CD14-positive monocyte (primary cell): ENCODE results near the gene PLEKHM3. TPM values are rescaled to one million over a fixed set of nuclear protein-coding genes. Genes with fewer than 3 reads are reported as not detected.

ENCODE experiments used
- DNase-seq, 3 donors: peaks; one replicate each; pipeline ENCODE4 v3.0.0-alpha.2; 2011 to 2022
- H2AFZ ChIP-seq: 2 replicates; pipeline ENCODE4 v1.6.0; 2012; ENCODE audit warnings: mild to moderate bottlenecking, low read depth, low read length, inconsistent platforms; ENCODE audit not compliant: insufficient read depth, poor library complexity, severe bottlenecking
- H3K27ac ChIP-seq, 2 donors: 1 replicate in 1 of 2; 2 replicates in 1 of 2; pipeline ENCODE4 v1.5.1; 2012 to 2013; ENCODE audit warnings: low read length in 2 of 2, control low read depth in 1 of 2, inconsistent platforms in 1 of 2, low read depth in 1 of 2, mild to moderate bottlenecking in 1 of 2
- H3K27me3 ChIP-seq, 2 donors: one replicate each; pipeline versions ENCODE4 v1.6.0 to v1.6.1; 2011 to 2013; ENCODE audit warnings: low read length in 2 of 2; ENCODE audit not compliant: control insufficient read depth in 2 of 2, insufficient read depth in 2 of 2
- H3K36me3 ChIP-seq, 2 donors: replicated peaks in 1 of 2; 1 replicate in 1 of 2; 2 replicates in 1 of 2; pipeline versions ENCODE4 v1.5.1 to v1.6.1; 2012 to 2013; ENCODE audit warnings: low read length in 2 of 2, control low read depth in 1 of 2, inconsistent platforms in 1 of 2, mild to moderate bottlenecking in 1 of 2; ENCODE audit not compliant: insufficient read depth in 2 of 2, control insufficient read depth in 1 of 2
- H3K4me1 ChIP-seq, 2 donors: 1 replicate in 1 of 2; 2 replicates in 1 of 2; pipeline versions ENCODE4 v1.5.1 to v1.6.1; 2012 to 2013; ENCODE audit warnings: low read length in 2 of 2, control low read depth in 1 of 2, inconsistent platforms in 1 of 2, mild to moderate bottlenecking in 1 of 2, moderate library complexity in 1 of 2; ENCODE audit not compliant: insufficient read depth in 2 of 2, control insufficient read depth in 1 of 2
- H3K4me2 ChIP-seq: replicated peaks from 2 replicates; pipeline ENCODE3; 2012; ENCODE audit warnings: low read length, moderate library complexity, mild to moderate bottlenecking; ENCODE audit not compliant: poor library complexity, severe bottlenecking; ENCODE audit errors: extremely low read depth
- H3K4me3 ChIP-seq, 3 experiments: fragments of 200-600 bp in 1 of 3; sonication (generic) in 1 of 3; replicated peaks in 1 of 3; 1 replicate in 2 of 3; 2 replicates in 1 of 3; pipeline ENCODE4 v1.5.1; 2011 to 2013; ENCODE audit warnings: low read length in 3 of 3, mild to moderate bottlenecking in 3 of 3, control low read depth in 2 of 3, low read depth in 2 of 3, inconsistent platforms in 1 of 3, moderate library complexity in 1 of 3
- H3K79me2 ChIP-seq: 2 replicates; pipeline ENCODE4 v1.6.0; 2012; ENCODE audit warnings: mild to moderate bottlenecking, control low read depth, inconsistent platforms, low read length, moderate library complexity; ENCODE audit not compliant: insufficient read depth
- H3K9ac ChIP-seq: 2 replicates; pipeline ENCODE4 v1.6.0; 2017; ENCODE audit warnings: low read length, mild to moderate bottlenecking; ENCODE audit not compliant: insufficient read depth, poor library complexity, severe bottlenecking
- H3K9me3 ChIP-seq, 2 donors: replicated peaks in 1 of 2; 1 replicate in 1 of 2; 2 replicates in 1 of 2; pipeline versions ENCODE4 v1.5.1 to v1.6.1; 2012 to 2013; ENCODE audit warnings: low read length in 2 of 2, control low read depth in 1 of 2; ENCODE audit not compliant: control insufficient read depth in 1 of 2, insufficient read depth in 1 of 2
- H4K20me1 ChIP-seq: 2 replicates; pipeline ENCODE4 v1.6.0; 2012; ENCODE audit warnings: mild to moderate bottlenecking, low read length, control low read depth, moderate library complexity; ENCODE audit not compliant: insufficient read depth
- H3K27ac Mint-ChIP-seq, 7 donors: one replicate each; pipeline ENCODE4 v1.8.0; 2020; ENCODE audit warnings: mild to moderate bottlenecking in 7 of 7, mixed read lengths in 7 of 7, moderate library complexity in 6 of 7, inconsistent platforms in 2 of 7
- H3K27me3 Mint-ChIP-seq, 3 donors: one replicate each; pipeline ENCODE4 v1.8.0; 2021 to 2022; ENCODE audit warnings: low read depth in 3 of 3, mild to moderate bottlenecking in 3 of 3, mixed read lengths in 3 of 3, moderate library complexity in 3 of 3, inconsistent platforms in 1 of 3
- H3K36me3 Mint-ChIP-seq, 2 donors: one replicate each; pipeline ENCODE4 v1.8.0; 2020; ENCODE audit warnings: mixed read lengths in 2 of 2, inconsistent platforms in 1 of 2, mild to moderate bottlenecking in 1 of 2
- H3K4me1 Mint-ChIP-seq: one replicate; pipeline ENCODE4 v1.8.0; 2020; ENCODE audit warnings: mild to moderate bottlenecking, mixed read lengths
- H3K4me3 Mint-ChIP-seq, 2 donors: one replicate each; pipeline ENCODE4 v1.8.0; 2020; ENCODE audit warnings: mild to moderate bottlenecking in 2 of 2, mixed read lengths in 2 of 2, moderate library complexity in 1 of 2
- H3K9me3 Mint-ChIP-seq, 7 donors: one replicate each; pipeline ENCODE4 v1.8.0; 2020 to 2022; ENCODE audit warnings: mixed read lengths in 7 of 7, mild to moderate bottlenecking in 6 of 7, moderate library complexity in 6 of 7, inconsistent platforms in 2 of 7
- CTCF ChIP-seq: fragments of 200-600 bp; IDR thresholded peaks from one replicate; pipeline ENCODE4 v1.8.0; 2022; ENCODE audit warnings: antibody characterized with exemption, mild to moderate bottlenecking
- WGBS: methylation state at CpG from one replicate; pipeline ENCODE4 v1.1.5; 2013; ENCODE audit warnings: missing lambda C conversion rate; ENCODE audit not compliant: insufficient coverage; 5-methylcytosine and 5-hydroxymethylcytosine counted together
- intact Hi-C, 2 donors: fragments of 100-400 bp; cut with micrococcal nuclease; formaldehyde crosslinking; loops; one replicate each; pipeline versions ENCODE4 v1.15.0 to v1.15.1; 2023
- polyA plus RNA-seq, 3 donors: library from polyadenylated mRNA; depleted of rRNA in 1 of 3; unstranded in 2 of 3; stranded (reverse) in 1 of 3; fragments of 300-500 nt in 2 of 3; fragments of >200 nt in 1 of 3; fragmentation: Illumina TruSeq in 2 of 3; gene quantifications; 1 replicate in 2 of 3; 2 replicates in 1 of 3; pipeline ENCODE4 v1.2.3, GENCODE V29; 2012 to 2021

Gene PLEKHM3
- polyA plus RNA-seq, 3 donors, result 3.0 to 8.0 (median 3.0) TPM

GRCh38 chr2:207967121-207967520 lies 58.2 kb downstream of the PLEKHM3 start:
- TF ChIP-seq CTCF, result no peak
- Mint-ChIP-seq H3K36me3 (peaks cover 23 to 35% of the 10 kb centered on the region in 2 donors), H3K9me3 (peaks cover 9 to 14% (median 12%) of the 10 kb centered on the region in 7 donors), H3K4me1 (peaks cover 15% of the 10 kb centered on the region), H3K4me3 (no peak overlapping the region), H3K27ac (no peak overlapping the region), H3K27me3 (no peaks in the 10 kb centered on the region)
- no peak overlapping the region for H3K4me3 ChIP-seq
- no peak overlapping the region for H3K9ac ChIP-seq
- no peak for DNase-seq
- H3K4me1 ChIP-seq, result no peaks in the 10 kb centered on the region
- no peak overlapping the region for H3K27ac ChIP-seq
- peaks cover 9 to 12% of the 10 kb centered on the region in 2 donors for H3K9me3 ChIP-seq
- peaks cover 4% of the 10 kb centered on the region for H3K79me2 ChIP-seq
- peaks cover 2 to 18% of the 10 kb centered on the region in 2 donors for H3K36me3 ChIP-seq
- H2AFZ ChIP-seq, result no peak overlapping the region
- no CpG with 5 or more reads among the region's 3 CpGs for WGBS
- intact Hi-C loops, result no loop called here
- H4K20me1 ChIP-seq, result peaks cover 10% of the 10 kb centered on the region
- no peak overlapping the region for H3K4me2 ChIP-seq
- H3K27me3 ChIP-seq, result no peaks in the 10 kb centered on the region

GRCh38 chr2:207960911-207961310 lies 64.4 kb downstream of the PLEKHM3 start:
- DNase-seq, result no peak
- WGBS, result no CpG with 5 or more reads among the region's 1 CpG
- peaks cover 38 to 39% of the 10 kb centered on the region in 2 donors for H3K36me3 Mint-ChIP-seq

More at GRCh38 chr2:207960911-207961310, 64.4 kb downstream of the PLEKHM3 start:
- Histone ChIP-seq H4K20me1 (no peaks in the 10 kb centered on the region), H3K4me3 (no peak overlapping the region), H2AFZ (no peak overlapping the region), H3K79me2 (no peaks in the 10 kb centered on the region), H3K4me1 (no peaks in the 10 kb centered on the region), H3K36me3 (peaks cover 0 to 26% of the 10 kb centered on the region in 2 donors), H3K4me2 (no peak overlapping the region), H3K27ac (no peak overlapping the region), H3K27me3 (no peaks in the 10 kb centered on the region), H3K9ac (no peak overlapping the region), H3K9me3 (peaks cover 11 to 16% of the 10 kb centered on the region in 2 donors)
- intact Hi-C loops, result no loop called here
- Mint-ChIP-seq H3K27me3 (no peaks in the 10 kb centered on the region), H3K4me1 (peaks cover 4% of the 10 kb centered on the region), H3K9me3 (peaks cover 9 to 18% (median 14%) of the 10 kb centered on the region in 7 donors), H3K27ac (no peak overlapping the region), H3K4me3 (no peak overlapping the region)
- no peak for TF ChIP-seq CTCF
